ENCODE measurements around the gene FUNDC1. TPM values are rescaled to one million over a fixed set of nuclear protein-coding genes. Genes with fewer than 3 reads are reported as not detected.
"Not testable (repeated sequence)": the region's sequence is repeated elsewhere in the genome, so short reads cannot be mapped to it uniquely, and the experiment has no call there.

FUNDC1 gene
- total RNA-seq, 1 donor from 2014 or later = 7.6 TPM

- DNase-seq (ENCODE audit: low read depth) (no peak), FAIRE-seq (no peak)
- no peak for TF ChIP-seq CTCF (IDR thresholded peaks at IDR 0.05; ENCODE audit: insufficient read depth, low read length, severe bottlenecking)
- H3K27me3 ChIP-seq (ENCODE audit: control insufficient read depth, insufficient read depth, low read length) = no peaks in the 10 kb centered on the region
- no peaks in the 10 kb centered on the region for H3K36me3 ChIP-seq (ENCODE audit: control insufficient read depth, insufficient read depth, low read length)
- no peak overlapping the region for H3K4me3 ChIP-seq (ENCODE audit: low read depth, low read length)
Measured at GRCh38 chrX:44569122-44569521, 26.5 kb upstream of the FUNDC1 start.

GRCh38 chrX:44568196-44568595 is 25.5 kb upstream of the FUNDC1 start:
- TF ChIP-seq CTCF (IDR thresholded peaks at IDR 0.05; ENCODE audit: insufficient read depth, low read length, severe bottlenecking) = no peak
- DNase-seq (ENCODE audit: low read depth) (no peak), FAIRE-seq (no peak)
- H3K27me3 ChIP-seq (ENCODE audit: control insufficient read depth, insufficient read depth, low read length) = no peaks in the 10 kb centered on the region
- H3K4me3 ChIP-seq (ENCODE audit: low read depth, low read length) = no peak overlapping the region
- H3K36me3 ChIP-seq (ENCODE audit: control insufficient read depth, insufficient read depth, low read length) = no peaks in the 10 kb centered on the region

- H3K4me3 ChIP-seq (ENCODE audit: low read depth, low read length); DNase-seq (ENCODE audit: low read depth); FAIRE-seq; H3K36me3 ChIP-seq (ENCODE audit: control insufficient read depth, insufficient read depth, low read length); H3K27me3 ChIP-seq (ENCODE audit: control insufficient read depth, insufficient read depth, low read length): not testable (repeated sequence)
Measured at GRCh38 chrX:44561896-44562295, 19.2 kb upstream of the FUNDC1 start.

GRCh38 chrX:44550563-44550962 is 7.9 kb upstream of the FUNDC1 start:
- Histone ChIP-seq H3K4me3 (ENCODE audit: low read depth, low read length) (no peak overlapping the region), H3K27me3 (ENCODE audit: control insufficient read depth, insufficient read depth, low read length) (no peaks in the 10 kb centered on the region), H3K36me3 (ENCODE audit: control insufficient read depth, insufficient read depth, low read length) (no peaks in the 10 kb centered on the region)
- no peak for TF ChIP-seq CTCF (IDR thresholded peaks at IDR 0.05; ENCODE audit: insufficient read depth, low read length, severe bottlenecking)
- no peak for FAIRE-seq
- DNase-seq (ENCODE audit: low read depth) = no peak

- DNase-seq (ENCODE audit: low read depth) = peak; percentile 14
Measured at GRCh38 chrX:44545454-44545853, 2.8 kb upstream of the FUNDC1 start.

GRCh38 chrX:44544036-44544435 is 1.4 kb upstream of the FUNDC1 start:
- DNase-seq (ENCODE audit: low read depth) = no peak
- Histone ChIP-seq H3K36me3 (ENCODE audit: control insufficient read depth, insufficient read depth, low read length) (no peaks in the 10 kb centered on the region), H3K27me3 (ENCODE audit: control insufficient read depth, insufficient read depth, low read length) (no peaks in the 10 kb centered on the region), H3K4me3 (ENCODE audit: low read depth, low read length) (no peak overlapping the region)
- no peak for FAIRE-seq
- TF ChIP-seq CTCF (IDR thresholded peaks at IDR 0.05; ENCODE audit: insufficient read depth, low read length, severe bottlenecking) = no peak

More at GRCh38 chrX:44545454-44545853, 2.8 kb upstream of the FUNDC1 start:
- not testable (repeated sequence) for FAIRE-seq; H3K36me3 ChIP-seq (ENCODE audit: control insufficient read depth, insufficient read depth, low read length); H3K27me3 ChIP-seq (ENCODE audit: control insufficient read depth, insufficient read depth, low read length); H3K4me3 ChIP-seq (ENCODE audit: low read depth, low read length)

GRCh38 chrX:44536198-44536597 is 6.5 kb downstream of the FUNDC1 start:
- H3K27me3 ChIP-seq (ENCODE audit: control insufficient read depth, insufficient read depth, low read length) = no peaks in the 10 kb centered on the region
- peaks cover 2% of the 10 kb centered on the region for H3K36me3 ChIP-seq (ENCODE audit: control insufficient read depth, insufficient read depth, low read length)
- no peak for FAIRE-seq
- TF ChIP-seq CTCF (IDR thresholded peaks at IDR 0.05; ENCODE audit: insufficient read depth, low read length, severe bottlenecking) = no peak
- no peak overlapping the region for H3K4me3 ChIP-seq (ENCODE audit: low read depth, low read length)
- DNase-seq (ENCODE audit: low read depth) = no peak

Measured in bronchial epithelial cell (primary cell).